ENCODE measurements around the gene SELENOW.

DNA sequence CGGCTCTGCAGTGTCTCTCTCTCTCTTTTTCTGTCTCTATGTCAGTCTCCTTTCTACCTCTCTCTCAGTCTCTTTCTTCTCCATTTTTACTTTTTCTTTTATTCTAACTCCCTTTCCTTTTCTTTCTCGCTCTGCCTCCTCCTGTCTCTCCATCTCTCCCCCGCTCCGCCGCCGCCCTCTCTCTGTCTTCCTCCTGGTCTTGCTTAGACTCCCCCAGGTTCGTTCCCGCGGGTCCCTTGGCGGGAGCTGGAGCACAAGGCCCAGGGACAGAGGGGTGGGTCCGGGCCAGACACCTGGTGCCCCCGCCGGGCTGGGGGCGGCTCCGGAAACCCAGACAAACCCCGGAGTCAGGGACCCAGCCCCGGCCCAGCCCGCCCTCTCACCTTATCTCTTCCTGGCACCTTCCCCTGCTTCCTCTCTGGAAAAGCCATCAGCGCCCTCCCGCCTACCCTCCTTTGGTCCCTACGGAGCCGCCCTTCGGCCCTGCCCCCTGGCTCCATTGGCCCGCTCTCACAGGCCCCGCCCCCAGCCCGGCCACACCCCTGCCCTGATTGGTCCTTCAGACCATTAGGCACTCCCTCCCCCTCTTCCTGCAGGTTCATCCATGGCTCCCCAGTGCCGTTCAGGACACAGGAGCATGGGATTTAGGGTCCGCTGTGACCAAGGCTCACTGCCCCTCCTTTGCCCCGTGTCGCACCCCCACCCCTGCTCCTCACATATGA lies 48.5 kb upstream of the SELENOW start:
- TF ChIP-seq, protein P1, sequence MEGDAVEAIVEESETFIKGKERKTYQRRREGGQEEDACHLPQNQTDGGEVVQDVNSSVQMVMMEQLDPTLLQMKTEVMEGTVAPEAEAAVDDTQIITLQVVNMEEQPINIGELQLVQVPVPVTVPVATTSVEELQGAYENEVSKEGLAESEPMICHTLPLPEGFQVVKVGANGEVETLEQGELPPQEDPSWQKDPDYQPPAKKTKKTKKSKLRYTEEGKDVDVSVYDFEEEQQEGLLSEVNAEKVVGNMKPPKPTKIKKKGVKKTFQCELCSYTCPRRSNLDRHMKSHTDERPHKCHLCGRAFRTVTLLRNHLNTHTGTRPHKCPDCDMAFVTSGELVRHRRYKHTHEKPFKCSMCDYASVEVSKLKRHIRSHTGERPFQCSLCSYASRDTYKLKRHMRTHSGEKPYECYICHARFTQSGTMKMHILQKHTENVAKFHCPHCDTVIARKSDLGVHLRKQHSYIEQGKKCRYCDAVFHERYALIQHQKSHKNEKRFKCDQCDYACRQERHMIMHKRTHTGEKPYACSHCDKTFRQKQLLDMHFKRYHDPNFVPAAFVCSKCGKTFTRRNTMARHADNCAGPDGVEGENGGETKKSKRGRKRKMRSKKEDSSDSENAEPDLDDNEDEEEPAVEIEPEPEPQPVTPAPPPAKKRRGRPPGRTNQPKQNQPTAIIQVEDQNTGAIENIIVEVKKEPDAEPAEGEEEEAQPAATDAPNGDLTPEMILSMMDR (IDR thresholded peaks at IDR 0.05 in 4 of 5, conservative IDR thresholded peaks at IDR 0.05 in 1 of 5): no peak
- TF ChIP-seq POLR2A (IDR thresholded peaks at IDR 0.05): no peak

All from gastrocnemius medialis (tissue), 4 donors.